GM12878 (cell line): ENCODE measurements around the gene ULBP3. TPM values are rescaled to one million over a fixed set of nuclear protein-coding genes. Genes with fewer than 3 reads are reported as not detected.

ENCODE experiments used
- ATAC-seq: fragments of 200-7000 bp; cut with Tn5 transposase; 3 replicates; pipeline ENCODE4 v1.9.1; 2020; ENCODE audit warnings: mild to moderate bottlenecking, moderate library complexity
- BruUV-seq: library from RNA; stranded (reverse); fragments of 400-500 nt; replicated peaks from 2 replicates; lab custom pipeline; 2021; lab: Mats Ljungman, UMichigan
- CTCF ChIA-PET: fragments of 300-600 bp; sonication (Branson Sonifier 250); formaldehyde crosslinking; extraction: SDS; loops from one replicate; lab custom pipeline; 2021; ENCODE audit warnings: inconsistent platforms; lab: Yijun Ruan, JAX
- POLR2A ChIA-PET: fragments of 350-600 bp; formaldehyde crosslinking; extraction: SDS; loops from one replicate; lab custom pipeline; 2021; ENCODE audit warnings: inconsistent platforms; lab: Charles Lee
- RAD21 ChIA-PET: fragments of 300-600 bp; sonication (Branson Sonifier 250); formaldehyde crosslinking; loops from one replicate; lab custom pipeline; 2023; ENCODE audit warnings: antibody characterized with exemption; ENCODE audit not compliant: unreplicated experiment; lab: Charles Lee
- SMC1A ChIA-PET: fragments of 300-600 bp; sonication (Branson Sonifier 250); formaldehyde crosslinking; loops from one replicate; lab custom pipeline; 2023; ENCODE audit not compliant: unreplicated experiment, uncharacterized antibody; lab: Charles Lee
- DNase-seq: peaks from one replicate; pipeline ENCODE4 v3.0.0-alpha.2; 2011; ENCODE audit warnings: low read depth, low spot score
- FAIRE-seq: peaks from 3 replicates; lab custom pipeline; 2011; peaks lifted over from hg19 to GRCh38; lab: Jason Lieb, UNC
- H2AFZ ChIP-seq: 2 replicates; pipeline ENCODE4 v1.6.0; 2011; ENCODE audit warnings: low read depth, low read length, control low read depth; ENCODE audit not compliant: control insufficient read depth
- H3K27ac ChIP-seq: 2 replicates; pipeline ENCODE4 v1.5.1; 2011; ENCODE audit warnings: control low read depth; ENCODE audit not compliant: control insufficient read depth, insufficient read depth
- H3K27me3 ChIP-seq, 2 experiments: replicated peaks in 1 of 2; 2 replicates each; pipeline versions ENCODE4 v1.6.0 to v1.6.1; 2011; ENCODE audit warnings: low read length in 1 of 2; ENCODE audit not compliant: control insufficient read depth in 2 of 2, insufficient read depth in 2 of 2
- H3K36me3 ChIP-seq, 2 experiments: 2 replicates each; pipeline ENCODE4 v1.5.1; 2011; ENCODE audit warnings: low read length in 1 of 2; ENCODE audit not compliant: control insufficient read depth in 2 of 2, insufficient read depth in 2 of 2
- H3K4me1 ChIP-seq: 2 replicates; pipeline ENCODE4 v1.6.1; 2011; ENCODE audit warnings: mild to moderate bottlenecking, low read length, moderate library complexity, mixed read lengths; ENCODE audit not compliant: control insufficient read depth, insufficient read depth
- H3K4me2 ChIP-seq: 2 replicates; pipeline ENCODE4 v1.6.0; 2011; ENCODE audit warnings: control low read depth; ENCODE audit not compliant: control insufficient read depth, insufficient read depth
- H3K4me3 ChIP-seq: fragments of 200-600 bp; sonication (generic); 2 replicates; pipeline ENCODE4 v1.5.1; 2016
- H3K79me2 ChIP-seq: 2 replicates; pipeline ENCODE4 v1.6.0; 2011; ENCODE audit warnings: low read length; ENCODE audit not compliant: control insufficient read depth, insufficient read depth
- H3K9ac ChIP-seq: 2 replicates; pipeline ENCODE4 v1.8.0; 2011; ENCODE audit warnings: low read length, control low read depth, mixed read lengths; ENCODE audit not compliant: control insufficient read depth, insufficient read depth
- H3K9me3 ChIP-seq: replicated peaks from 3 replicates; pipeline ENCODE4 v1.5.1; 2011; ENCODE audit warnings: mild to moderate bottlenecking, low read length; ENCODE audit not compliant: control insufficient read depth, insufficient read depth
- H4K20me1 ChIP-seq: 2 replicates; pipeline ENCODE4 v1.6.0; 2011; ENCODE audit not compliant: control insufficient read depth, insufficient read depth
- ATF3 ChIP-seq: IDR thresholded peaks from 2 replicates; pipeline ENCODE4 v1.6.1; 2011; ENCODE audit warnings: low read depth, mild to moderate bottlenecking, low read length, moderate library complexity, borderline replicate concordance; ENCODE audit errors: extremely low read depth
- BCL11A ChIP-seq: IDR thresholded peaks from 2 replicates; pipeline ENCODE4 v1.6.1; 2011; ENCODE audit warnings: low read depth, low read length
- CHD2 ChIP-seq: IDR thresholded peaks from 2 replicates; pipeline ENCODE4 v1.6.1; 2011; ENCODE audit warnings: low read depth, low read length, improper control_type of control experiment, borderline replicate concordance
- EGR1 ChIP-seq, 2 experiments: IDR thresholded peaks; 1 replicate in 1 of 2; 2 replicates in 1 of 2; pipeline ENCODE4 v1.6.1; 2011 to 2012; ENCODE audit warnings: low read depth in 2 of 2, low read length in 2 of 2, borderline replicate concordance in 1 of 2, mild to moderate bottlenecking in 1 of 2, moderate library complexity in 1 of 2
- FOXM1 ChIP-seq: IDR thresholded peaks from 2 replicates; pipeline ENCODE4 v1.6.1; 2012; ENCODE audit warnings: low read depth, mild to moderate bottlenecking, inconsistent platforms, low read length, moderate library complexity
- HDAC6 ChIP-seq: fragments of 200-600 bp; sonication (generic); IDR thresholded peaks from one replicate; pipeline ENCODE4 v1.8.0; 2017; ENCODE audit warnings: antibody characterized with exemption; ENCODE audit not compliant: unreplicated experiment
- IKZF2 ChIP-seq, 2 experiments: fragments of 450-650 bp; IDR thresholded peaks; 2 replicates each; pipeline ENCODE4 v1.6.1; 2017; ENCODE audit warnings: mild to moderate bottlenecking in 2 of 2, moderate library complexity in 2 of 2
- MEF2B ChIP-seq: fragments of 450-650 bp; IDR thresholded peaks from 2 replicates; pipeline ENCODE4 v1.6.1; 2018; ENCODE audit warnings: mild to moderate bottlenecking, moderate library complexity; ENCODE audit not compliant: partially characterized antibody, poor library complexity, severe bottlenecking
- NR2F1 ChIP-seq: fragments of 450-650 bp; conservative IDR thresholded peaks from 2 replicates; pipeline ENCODE4 v1.6.1; 2017; ENCODE audit warnings: mild to moderate bottlenecking
- POLR2A ChIP-seq: IDR thresholded peaks from 2 replicates; pipeline ENCODE4 v1.6.1; 2011; ENCODE audit warnings: low read depth, mild to moderate bottlenecking, low read length
- RB1 ChIP-seq: fragments of 450-650 bp; formaldehyde crosslinking; IDR thresholded peaks from 2 replicates; pipeline ENCODE4 v1.6.1; 2017; ENCODE audit warnings: mild to moderate bottlenecking, borderline replicate concordance
- RCOR1 ChIP-seq: conservative IDR thresholded peaks from 2 replicates; pipeline ENCODE4 v1.6.1; 2012; ENCODE audit warnings: low read depth, low read length, improper control_type of control experiment
- REST ChIP-seq: IDR thresholded peaks from 2 replicates; pipeline ENCODE4 v1.6.1; 2012; ENCODE audit warnings: mild to moderate bottlenecking, low read depth, low read length
- SMC3 ChIP-seq: IDR thresholded peaks from 2 replicates; pipeline ENCODE4 v1.6.1; 2011; ENCODE audit warnings: low read length, improper control_type of control experiment, borderline replicate concordance
- SRF ChIP-seq, 2 experiments: IDR thresholded peaks; 2 replicates each; pipeline ENCODE4 v1.6.1; 2011; ENCODE audit warnings: low read depth in 2 of 2, low read length in 2 of 2, mild to moderate bottlenecking in 1 of 2, moderate library complexity in 1 of 2
- YBX1 ChIP-seq: fragments of 450-650 bp; IDR thresholded peaks from 2 replicates; pipeline ENCODE4 v1.6.1; 2016; ENCODE audit warnings: antibody characterized with exemption
- ZNF217 ChIP-seq: fragments of 450-650 bp; IDR thresholded peaks from 2 replicates; pipeline ENCODE4 v1.6.1; 2017; ENCODE audit warnings: antibody characterized with exemption, mild to moderate bottlenecking
- ZNF24 ChIP-seq: fragments of 450-650 bp; IDR thresholded peaks from 2 replicates; pipeline ENCODE4 v1.6.1; 2017; ENCODE audit warnings: antibody characterized with exemption, mild to moderate bottlenecking
- ZSCAN29 ChIP-seq: fragments of 450-650 bp; IDR thresholded peaks from 2 replicates; pipeline ENCODE4 v1.6.1; 2017; ENCODE audit warnings: mild to moderate bottlenecking, moderate library complexity
- WGBS: methylation state at CpG from one replicate; pipeline ENCODE4 v1.1.6; 2016; ENCODE audit warnings: low lambda C conversion rate; ENCODE audit not compliant: insufficient replicate concordance, insufficient coverage; ENCODE audit errors: missing lambda C conversion rate; 5-methylcytosine and 5-hydroxymethylcytosine counted together
- in situ Hi-C: fragments of 300-500 bp; cut with MboI; formaldehyde crosslinking; loops from 9 replicates; pipeline ENCODE4 v1.14.3; 2018; ENCODE audit warnings: mixed read lengths
- intact Hi-C: fragments of 100-400 bp; cut with micrococcal nuclease; formaldehyde crosslinking; loops from one replicate; pipeline ENCODE4 v1.14.2; 2022; ENCODE audit not compliant: unreplicated experiment
- polyA plus RNA-seq, 11 experiments: library from polyadenylated mRNA; depleted of rRNA in 4 of 11; unstranded in 6 of 11; stranded (reverse) in 5 of 11; fragments of >200 nt; fragmentation: Nextera tagmentation in 4 of 11; fragmentation: Illumina TruSeq in 1 of 11; extraction: Ambion mirVana in 4 of 11; extraction: Trizol in 1 of 11; gene quantifications; 1 replicate in 1 of 11; 2 replicates in 10 of 11; pipeline versions ENCODE4 v1.2.1 to v1.2.3, GENCODE V29; 2011 to 2016; ENCODE audit warnings: inconsistent platforms in 2 of 11, missing spikeins in 2 of 11, low read depth in 1 of 11
- total RNA-seq, 4 experiments: library from RNA; depleted of rRNA in 3 of 4; stranded (reverse); fragments of >200 nt in 3 of 4; fragmentation: Illumina TruSeq in 1 of 4; extraction: Trizol in 1 of 4; gene quantifications; 2 replicates each; pipeline versions ENCODE4 v1.2.1 to v1.2.3, GENCODE V29; 2013 to 2021

ULBP3 gene
- total and polyA plus RNA-seq, 10 of the 15 experiments (the other 5 are each of a cell fraction or from before 2014, with no cell fraction given): 0.08 to 0.16 TPM; not detected in 8

- Histone ChIP-seq H3K9ac (no peak overlapping the region), H3K79me2 (no peaks in the 10 kb centered on the region), H3K4me3 (no peak overlapping the region), H3K27ac (no peak overlapping the region), H3K4me1 (no peaks in the 10 kb centered on the region), H4K20me1 (no peaks in the 10 kb centered on the region), H3K4me2 (no peak overlapping the region), H3K36me3 (no peaks in the 10 kb centered on the region)
- BruUV-seq: no TSS peak
- SMC1A ChIA-PET: interaction anchor here (0.9 to 6.0 kb wide), 5 partner anchors 21 to 734 kb away, joined by 3 to 59 read pairs (median 8); no protein-coding TSS in a partner anchor
- DNase-seq: no peak
- intact Hi-C loops: loop anchor here (5.0 kb wide), 2 partner anchors 61 to 106 kb away; partner anchors contain the start of gene PPP1R14C
- 31% methylated on average over 2 of the region's 4 CpGs for WGBS
- RAD21 ChIA-PET: interaction anchor here (0.7 to 4.8 kb wide), 4 partner anchors 184 to 313 kb away, joined by 3 to 53 read pairs (median 4); no protein-coding TSS in a partner anchor
- CTCF ChIA-PET: interaction anchor here (0.7 to 8.7 kb wide), 13 partner anchors 11 to 734 kb away, joined by 3 to 115 read pairs (median 6); no protein-coding TSS in a partner anchor
- TF ChIP-seq SRF (IDR thresholded peaks at IDR 0.05; ENCODE audit: low read depth in 2 of 2, low read length in 2 of 2) (no peak), ZNF24 (no peak), MEF2B (no peak), IKZF2 (IDR thresholded peaks at IDR 0.05) (no peak), SMC3 (no peak), FOXM1 (no peak), ZSCAN29 (no peak), RB1 (no peak), YBX1 (no peak), REST (no peak), ATF3 (no peak), ZNF217 (no peak), POLR2A (no peak), EGR1 (IDR thresholded peaks at IDR 0.05; ENCODE audit: borderline replicate concordance in 1 of 2, low read depth in 2 of 2, low read length in 2 of 2) (no peak), CHD2 (no peak), NR2F1 (no peak), BCL11A (no peak), RCOR1 (no peak), HDAC6 (no peak)
- TF ChIP-seq, all 136 proteins: peak for 0
- Histone ChIP-seq H3K9me3 (no peaks in the 10 kb centered on the region), H3K27me3 (no peaks in the 10 kb centered on the region; a peak in 1 of 4 replicates), H2AFZ (no peak overlapping the region)
- FAIRE-seq (no peak), ATAC-seq (no peak; the same call in 2 of the 3 replicates)
- POLR2A ChIA-PET: no interaction called here
- in situ Hi-C loops: loop anchor here (10.0 kb wide), 1 partner anchor 253 kb away; no protein-coding TSS in a partner anchor
Measured at GRCh38 chr6:150081702-150082101, 12.8 kb upstream of the ULBP3 start.
